ENCODE data around the gene RNF141.

The RNF141 gene

DNA sequence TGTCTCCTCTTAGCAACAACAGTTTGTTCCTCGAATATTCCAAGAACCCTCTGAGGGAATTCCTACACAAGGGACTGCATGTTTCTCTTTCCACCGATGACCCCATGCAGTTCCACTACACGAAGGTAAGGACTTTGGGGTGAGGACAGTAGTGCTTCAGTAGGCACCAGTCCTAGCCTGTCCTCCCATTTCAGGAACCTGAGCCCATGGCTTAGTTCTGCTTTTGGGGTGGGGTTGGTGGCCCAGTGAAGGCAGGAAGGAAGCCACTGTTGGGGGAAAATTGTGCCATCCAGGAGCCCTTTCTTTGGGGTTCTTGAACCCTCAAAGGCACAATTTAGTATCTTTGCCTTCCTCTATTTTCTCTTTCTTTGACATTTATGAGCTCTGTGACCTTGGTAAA, 38.2 kb downstream of the RNF141 start:
- no peaks in the 10 kb centered on the region for H3K27me3 ChIP-seq (ENCODE audit: insufficient read depth, low read length)
- H3K4me1 ChIP-seq (ENCODE audit: insufficient read depth, low read length), result no peaks in the 10 kb centered on the region
- H3K27ac ChIP-seq (ENCODE audit: low read length), result no peak overlapping the region
- no peak overlapping the region for H3K4me3 ChIP-seq (ENCODE audit: low read length)
- no peak overlapping the region for H3K9ac ChIP-seq (ENCODE audit: low read depth, low read length)
- H3K36me3 ChIP-seq (ENCODE audit: insufficient read depth, low read depth, low read length), result no peaks in the 10 kb centered on the region
- H3K9me3 ChIP-seq (ENCODE audit: insufficient read depth, low read depth, low read length), result no peaks in the 10 kb centered on the region

DNA sequence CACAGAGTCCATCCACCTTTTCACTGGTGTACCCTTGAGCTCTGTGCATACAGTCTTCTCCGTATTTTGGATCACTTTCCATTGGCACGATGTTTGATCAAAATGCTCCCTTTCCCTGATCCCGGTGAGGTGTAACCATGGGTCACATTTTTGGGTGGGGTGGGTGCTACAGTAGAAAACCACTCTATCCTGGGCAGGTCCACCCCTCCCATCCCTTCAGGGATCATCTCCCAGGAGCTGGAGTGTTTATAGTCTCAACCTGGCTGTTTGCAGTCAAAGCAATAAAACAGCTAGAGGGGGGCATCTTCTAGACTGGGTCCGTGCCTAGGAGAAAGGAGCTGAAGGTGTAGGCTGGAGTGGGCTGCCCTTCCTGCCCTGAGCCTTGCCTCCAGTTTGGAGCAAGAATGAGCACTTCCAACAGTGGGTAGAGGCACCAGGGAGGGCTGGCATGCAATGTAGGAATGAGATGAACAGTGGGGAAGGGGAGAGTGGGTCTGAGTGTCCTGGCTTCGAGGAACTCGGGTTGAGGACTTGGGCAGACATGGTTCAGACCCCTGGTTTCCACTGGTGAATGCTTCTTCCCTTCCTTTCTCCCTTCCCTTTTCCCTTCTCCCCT, 38.8 kb downstream of the RNF141 start:
- Histone ChIP-seq H3K9me3 (ENCODE audit: insufficient read depth, low read depth, low read length) (no peaks in the 10 kb centered on the region), H3K4me3 (ENCODE audit: low read length) (no peak overlapping the region), H3K4me1 (ENCODE audit: insufficient read depth, low read length) (no peaks in the 10 kb centered on the region), H3K27ac (ENCODE audit: low read length) (no peak overlapping the region), H3K36me3 (ENCODE audit: insufficient read depth, low read depth, low read length) (no peaks in the 10 kb centered on the region), H3K27me3 (ENCODE audit: insufficient read depth, low read length) (no peaks in the 10 kb centered on the region), H3K9ac (ENCODE audit: low read depth, low read length) (no peak overlapping the region)

DNA sequence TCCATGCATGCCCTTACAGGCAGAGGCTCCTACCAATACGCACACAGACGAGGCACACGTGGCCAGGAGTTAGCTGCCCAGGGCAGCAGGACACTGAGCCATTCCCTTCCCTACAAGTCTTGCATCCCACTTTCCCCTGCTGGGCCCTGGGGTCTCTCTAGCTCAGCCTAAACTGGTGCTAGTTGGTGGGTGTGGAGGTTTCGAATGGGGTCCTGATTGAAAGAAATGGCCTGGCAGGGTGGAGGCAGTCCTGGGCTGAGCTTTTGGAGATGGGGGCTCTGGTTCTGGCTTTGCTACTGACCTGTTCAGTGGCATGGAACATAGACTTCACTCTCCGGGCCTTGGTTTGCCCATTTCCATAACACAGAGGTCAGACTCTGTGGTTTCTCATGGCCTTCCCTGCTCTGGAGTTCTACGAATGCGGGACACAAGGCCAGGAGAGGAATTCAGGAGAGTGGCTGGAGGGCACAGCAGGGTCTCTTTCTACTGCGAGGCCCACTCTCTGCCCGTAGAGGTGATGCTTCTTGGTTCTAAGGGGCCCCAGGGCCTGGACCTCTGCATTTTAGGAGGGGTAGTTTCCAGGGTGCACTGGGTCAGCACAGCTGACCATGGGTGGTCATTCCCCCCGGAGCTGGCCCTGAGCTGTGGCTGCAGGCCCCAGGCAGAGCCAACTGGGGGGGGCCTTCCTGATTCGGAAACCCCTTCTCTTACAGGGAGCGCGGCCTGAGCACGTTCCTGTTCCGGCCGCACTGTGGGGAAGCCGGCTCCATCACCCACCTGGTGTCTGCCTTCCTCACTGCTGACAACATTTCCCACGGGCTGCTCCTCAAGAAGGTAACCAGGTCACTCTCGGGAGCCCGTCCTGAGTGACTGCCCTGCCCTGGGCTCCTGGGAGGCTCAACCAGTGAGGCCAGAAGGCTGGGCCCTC, 40.0 kb downstream of the RNF141 start:
- no peaks in the 10 kb centered on the region for H3K9me3 ChIP-seq (ENCODE audit: insufficient read depth, low read depth, low read length)
- H3K27me3 ChIP-seq (ENCODE audit: insufficient read depth, low read length), result no peaks in the 10 kb centered on the region
- H3K27ac ChIP-seq (ENCODE audit: low read length), result no peak overlapping the region
- no peak overlapping the region for H3K4me3 ChIP-seq (ENCODE audit: low read length)
- H3K4me1 ChIP-seq (ENCODE audit: insufficient read depth, low read length), result no peaks in the 10 kb centered on the region
- H3K9ac ChIP-seq (ENCODE audit: low read depth, low read length), result no peak overlapping the region
- H3K36me3 ChIP-seq (ENCODE audit: insufficient read depth, low read depth, low read length), result no peaks in the 10 kb centered on the region

DNA sequence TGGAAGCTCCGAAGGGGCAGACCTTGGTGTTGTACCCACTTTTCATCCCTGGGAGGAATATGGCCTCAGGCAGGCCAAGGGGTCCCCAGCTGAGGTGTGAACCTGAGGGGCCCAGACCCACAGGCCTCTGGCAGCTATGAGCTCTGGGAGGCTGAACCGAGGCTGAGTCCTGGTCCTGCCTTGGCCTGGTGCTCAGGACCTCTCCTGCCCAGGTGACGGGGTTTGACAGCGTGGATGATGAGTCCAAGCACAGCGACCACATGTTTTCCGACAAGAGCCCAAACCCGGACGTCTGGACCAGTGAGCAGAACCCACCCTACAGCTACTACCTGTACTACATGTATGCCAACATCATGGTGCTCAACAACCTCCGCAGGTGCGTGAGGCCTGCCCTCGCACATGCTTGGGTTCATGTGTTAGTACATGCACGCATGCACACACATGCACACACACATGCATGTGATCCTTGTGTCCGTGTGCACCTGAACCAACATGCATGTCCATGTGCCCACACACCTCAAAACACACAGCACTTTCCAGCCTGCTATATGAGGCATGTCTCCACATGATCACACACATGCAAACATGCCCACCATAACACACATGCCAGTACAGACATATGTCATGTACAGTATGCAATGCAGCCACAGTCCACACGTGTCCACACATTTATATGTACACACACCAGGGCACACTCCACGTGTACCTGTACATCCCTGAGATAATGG, 40.9 kb downstream of the RNF141 start:
- Histone ChIP-seq H3K4me3 (ENCODE audit: low read length) (no peak overlapping the region), H3K9me3 (ENCODE audit: insufficient read depth, low read depth, low read length) (no peaks in the 10 kb centered on the region), H3K4me1 (ENCODE audit: insufficient read depth, low read length) (no peaks in the 10 kb centered on the region), H3K27ac (ENCODE audit: low read length) (no peak overlapping the region), H3K27me3 (ENCODE audit: insufficient read depth, low read length) (no peaks in the 10 kb centered on the region), H3K9ac (ENCODE audit: low read depth, low read length) (no peak overlapping the region), H3K36me3 (ENCODE audit: insufficient read depth, low read depth, low read length) (no peaks in the 10 kb centered on the region)

DNA sequence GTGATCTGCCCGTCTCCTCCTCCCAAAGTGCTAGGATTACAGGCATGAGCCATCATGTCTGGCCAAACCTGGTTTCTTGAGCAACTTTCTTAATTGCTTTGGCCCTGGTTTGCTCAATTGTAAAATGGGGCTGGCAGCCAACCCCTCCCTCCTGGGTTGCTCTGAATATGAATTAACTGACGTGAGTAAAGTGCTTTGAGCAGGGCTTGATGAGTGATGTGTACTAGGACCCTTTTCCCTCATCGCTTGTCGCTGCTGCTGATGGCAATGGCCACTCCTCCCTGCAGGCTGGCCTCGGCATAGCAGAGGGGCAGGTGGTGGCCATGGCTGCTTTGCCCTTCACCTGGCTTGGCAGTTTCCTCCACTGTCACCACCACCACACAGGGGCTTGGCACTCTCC, 41.5 kb downstream of the RNF141 start:
- Histone ChIP-seq H3K36me3 (ENCODE audit: insufficient read depth, low read depth, low read length) (no peaks in the 10 kb centered on the region), H3K9ac (ENCODE audit: low read depth, low read length) (no peak overlapping the region), H3K9me3 (ENCODE audit: insufficient read depth, low read depth, low read length) (no peaks in the 10 kb centered on the region), H3K4me1 (ENCODE audit: insufficient read depth, low read length) (no peaks in the 10 kb centered on the region), H3K27ac (ENCODE audit: low read length) (no peak overlapping the region), H3K27me3 (ENCODE audit: insufficient read depth, low read length) (no peaks in the 10 kb centered on the region), H3K4me3 (ENCODE audit: low read length) (no peak overlapping the region)

DNA sequence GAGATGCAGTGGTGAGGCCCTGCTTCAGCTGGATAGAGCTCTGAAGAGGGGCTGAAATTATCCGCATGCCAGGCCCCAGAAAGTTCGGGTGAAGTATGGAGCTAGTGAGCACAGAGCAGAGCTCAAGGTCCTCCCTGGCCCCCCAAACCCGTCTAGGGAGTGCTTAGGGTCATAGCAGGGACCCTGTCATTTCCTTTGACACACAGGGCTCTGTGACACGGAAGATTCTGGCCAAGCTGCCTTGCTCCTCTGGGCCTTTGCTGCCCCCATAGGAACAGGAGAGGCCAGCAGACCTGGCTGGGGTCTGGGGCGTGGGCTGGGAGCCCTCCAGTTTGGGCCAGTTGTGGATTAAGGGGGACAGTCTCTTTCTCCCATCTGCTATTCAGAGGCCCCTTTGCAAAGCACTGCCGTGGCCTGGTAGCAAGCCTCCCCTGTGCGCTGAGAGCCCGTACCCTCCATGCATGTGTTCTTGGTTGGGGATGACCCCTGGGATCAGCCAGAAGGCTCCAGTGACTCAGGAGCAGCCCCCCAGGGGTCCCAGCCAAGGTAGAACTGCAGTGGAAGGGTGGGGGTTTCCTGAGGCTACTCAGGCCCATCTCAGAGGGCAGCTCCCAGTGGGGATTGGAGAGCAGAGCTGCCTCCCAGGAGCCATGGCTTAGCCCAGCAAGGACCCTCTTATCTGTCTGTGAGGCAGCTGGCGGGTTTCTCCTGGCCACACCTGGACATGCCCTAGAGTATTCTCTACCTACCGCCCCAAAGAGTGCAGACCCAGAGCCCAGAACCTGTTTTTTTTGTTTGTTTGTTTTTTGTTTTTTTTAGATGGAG, 42.3 kb downstream of the RNF141 start:
- Histone ChIP-seq H3K4me1 (ENCODE audit: insufficient read depth, low read length) (no peaks in the 10 kb centered on the region), H3K27ac (ENCODE audit: low read length) (no peak overlapping the region), H3K9ac (ENCODE audit: low read depth, low read length) (no peak overlapping the region), H3K9me3 (ENCODE audit: insufficient read depth, low read depth, low read length) (no peaks in the 10 kb centered on the region), H3K27me3 (ENCODE audit: insufficient read depth, low read length) (no peaks in the 10 kb centered on the region), H3K36me3 (ENCODE audit: insufficient read depth, low read depth, low read length) (no peaks in the 10 kb centered on the region), H3K4me3 (ENCODE audit: low read length) (no peak overlapping the region)

DNA sequence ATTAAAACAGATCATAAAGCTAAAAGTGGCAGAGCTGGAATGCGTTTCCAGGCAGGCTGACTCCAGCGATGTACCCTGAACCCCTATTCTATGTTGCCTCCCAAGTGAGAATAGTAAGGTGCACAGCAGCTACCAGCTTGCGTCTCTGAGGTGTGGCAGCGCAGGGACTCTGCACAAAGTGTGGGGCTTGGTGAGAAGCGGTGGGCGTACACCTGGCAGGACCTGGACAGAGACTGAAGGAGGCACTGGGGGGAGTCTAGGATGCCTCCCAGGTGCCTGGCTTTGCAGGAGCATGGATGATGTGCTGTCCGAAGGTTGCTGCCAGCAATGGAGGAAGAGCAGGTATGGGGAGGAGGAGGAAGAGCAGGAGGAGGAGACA, 43.0 kb downstream of the RNF141 start:
- Histone ChIP-seq H3K27ac (ENCODE audit: low read length) (no peak overlapping the region), H3K4me3 (ENCODE audit: low read length) (no peak overlapping the region), H3K27me3 (ENCODE audit: insufficient read depth, low read length) (no peaks in the 10 kb centered on the region), H3K36me3 (ENCODE audit: insufficient read depth, low read depth, low read length) (no peaks in the 10 kb centered on the region), H3K4me1 (ENCODE audit: insufficient read depth, low read length) (0 out of 2 replicates have a peak, but pooled peaks cover 2% of the 10 kb centered on the region), H3K9me3 (ENCODE audit: insufficient read depth, low read depth, low read length) (no peaks in the 10 kb centered on the region), H3K9ac (ENCODE audit: low read depth, low read length) (no peak overlapping the region)

DNA sequence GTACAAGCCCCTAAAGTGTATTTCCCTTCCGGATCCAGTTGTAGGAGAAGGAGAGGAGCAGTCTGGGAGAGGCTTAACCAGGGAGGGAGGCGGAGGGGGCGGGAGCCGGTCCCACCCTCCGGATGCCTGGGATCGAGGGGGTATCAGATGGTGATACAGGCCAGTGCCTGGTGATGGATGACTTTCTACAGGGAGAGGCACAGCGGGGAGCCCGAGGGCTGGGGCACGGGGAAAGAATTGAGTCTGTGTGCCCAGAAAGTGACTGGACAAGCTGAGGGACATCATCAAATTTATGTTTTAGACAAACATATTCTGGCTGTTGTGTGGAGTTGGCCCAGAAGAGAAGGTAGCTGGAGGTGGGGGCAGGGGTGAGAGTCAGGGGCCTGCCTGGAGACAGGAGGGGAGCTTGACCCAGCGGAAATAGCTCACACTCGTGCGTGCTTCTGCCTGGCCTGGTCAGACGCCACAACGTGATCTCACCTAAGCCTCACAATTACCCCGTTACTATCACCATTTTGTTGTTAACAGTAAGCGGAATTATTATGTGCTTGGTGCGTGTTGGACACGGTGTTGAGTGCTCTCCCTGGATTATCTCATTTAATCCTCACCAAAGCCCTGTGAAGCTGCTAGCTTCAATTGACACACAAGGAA, 43.5 kb downstream of the RNF141 start:
- Histone ChIP-seq H3K4me1 (ENCODE audit: insufficient read depth, low read length) (0 out of 2 replicates have a peak, but pooled peaks cover 7% of the 10 kb centered on the region), H3K4me3 (ENCODE audit: low read length) (no peak overlapping the region), H3K36me3 (ENCODE audit: insufficient read depth, low read depth, low read length) (no peaks in the 10 kb centered on the region), H3K9ac (ENCODE audit: low read depth, low read length) (no peak overlapping the region), H3K9me3 (ENCODE audit: insufficient read depth, low read depth, low read length) (no peaks in the 10 kb centered on the region), H3K27me3 (ENCODE audit: insufficient read depth, low read length) (no peaks in the 10 kb centered on the region), H3K27ac (ENCODE audit: low read length) (no peak overlapping the region)

DNA sequence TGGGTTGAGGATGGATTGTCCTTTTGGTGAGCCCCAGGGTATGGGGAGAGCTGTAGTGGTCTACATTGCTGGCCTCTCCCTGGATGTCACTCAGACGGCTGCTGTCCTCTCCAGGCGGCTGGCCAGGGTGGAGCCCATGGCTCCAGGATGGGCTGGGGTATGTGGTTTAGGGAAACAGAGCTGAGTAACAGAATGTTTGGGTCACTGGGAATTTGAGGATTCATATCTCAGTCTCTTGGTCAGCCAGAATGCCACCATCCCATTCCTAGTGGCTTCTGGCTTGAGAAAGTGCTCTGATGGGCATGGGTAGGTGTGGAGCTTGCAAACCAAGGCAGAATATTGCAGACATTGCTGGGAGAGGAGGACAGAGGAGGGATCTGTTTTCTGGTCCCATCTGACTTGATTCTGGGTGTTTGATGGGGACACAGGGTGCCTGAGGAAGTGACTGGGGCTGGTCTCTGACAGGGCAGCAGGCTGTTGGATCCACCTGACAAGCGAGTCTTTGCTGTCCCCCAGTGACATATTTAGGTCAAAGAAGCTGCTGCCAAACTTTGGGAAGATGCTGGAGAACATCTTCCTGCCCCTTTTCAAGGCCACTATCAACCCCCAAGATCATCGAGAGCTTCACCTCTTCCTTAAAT, 44.6 kb downstream of the RNF141 start:
- H3K4me1 ChIP-seq (ENCODE audit: insufficient read depth, low read length), result 0 out of 2 replicates have a peak, but pooled peaks cover 7% of the 10 kb centered on the region
- no peaks in the 10 kb centered on the region for H3K27me3 ChIP-seq (ENCODE audit: insufficient read depth, low read length)
- no peak overlapping the region for H3K9ac ChIP-seq (ENCODE audit: low read depth, low read length)
- no peak overlapping the region for H3K27ac ChIP-seq (ENCODE audit: low read length)
- H3K4me3 ChIP-seq (ENCODE audit: low read length), result no peak overlapping the region
- no peaks in the 10 kb centered on the region for H3K9me3 ChIP-seq (ENCODE audit: insufficient read depth, low read depth, low read length)
- H3K36me3 ChIP-seq (ENCODE audit: insufficient read depth, low read depth, low read length), result no peaks in the 10 kb centered on the region

DNA sequence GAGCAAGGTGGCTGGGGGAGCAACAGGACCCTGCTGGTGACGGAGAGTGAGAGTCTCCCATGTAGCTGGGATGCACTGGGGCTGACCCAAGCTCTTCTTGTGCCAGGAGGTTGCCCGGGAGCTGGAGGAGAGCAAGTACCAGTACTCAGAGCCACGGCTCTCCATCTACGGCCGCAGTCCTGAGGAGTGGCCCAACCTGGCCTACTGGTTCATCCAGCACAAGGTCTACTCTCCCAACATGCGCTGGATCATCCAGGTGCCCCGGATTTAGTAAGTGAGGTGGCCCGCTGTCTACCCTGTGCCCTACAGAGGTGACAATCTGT, 45.6 kb downstream of the RNF141 start:
- Histone ChIP-seq H3K36me3 (ENCODE audit: insufficient read depth, low read depth, low read length) (no peaks in the 10 kb centered on the region), H3K27ac (ENCODE audit: low read length) (no peak overlapping the region), H3K4me3 (ENCODE audit: low read length) (no peak overlapping the region), H3K9me3 (ENCODE audit: insufficient read depth, low read depth, low read length) (no peaks in the 10 kb centered on the region), H3K27me3 (ENCODE audit: insufficient read depth, low read length) (no peaks in the 10 kb centered on the region), H3K9ac (ENCODE audit: low read depth, low read length) (no peak overlapping the region), H3K4me1 (ENCODE audit: insufficient read depth, low read length) (peaks cover 8% of the 10 kb centered on the region; the same call in 1 of the 2 replicates)

Measured in iPS-20b (cell line).